ENCODE results near the gene RGS16.
A peak's percentile ranks its signal among the peaks of the same experiment; 100 is the strongest.

RGS16 gene

DNA sequence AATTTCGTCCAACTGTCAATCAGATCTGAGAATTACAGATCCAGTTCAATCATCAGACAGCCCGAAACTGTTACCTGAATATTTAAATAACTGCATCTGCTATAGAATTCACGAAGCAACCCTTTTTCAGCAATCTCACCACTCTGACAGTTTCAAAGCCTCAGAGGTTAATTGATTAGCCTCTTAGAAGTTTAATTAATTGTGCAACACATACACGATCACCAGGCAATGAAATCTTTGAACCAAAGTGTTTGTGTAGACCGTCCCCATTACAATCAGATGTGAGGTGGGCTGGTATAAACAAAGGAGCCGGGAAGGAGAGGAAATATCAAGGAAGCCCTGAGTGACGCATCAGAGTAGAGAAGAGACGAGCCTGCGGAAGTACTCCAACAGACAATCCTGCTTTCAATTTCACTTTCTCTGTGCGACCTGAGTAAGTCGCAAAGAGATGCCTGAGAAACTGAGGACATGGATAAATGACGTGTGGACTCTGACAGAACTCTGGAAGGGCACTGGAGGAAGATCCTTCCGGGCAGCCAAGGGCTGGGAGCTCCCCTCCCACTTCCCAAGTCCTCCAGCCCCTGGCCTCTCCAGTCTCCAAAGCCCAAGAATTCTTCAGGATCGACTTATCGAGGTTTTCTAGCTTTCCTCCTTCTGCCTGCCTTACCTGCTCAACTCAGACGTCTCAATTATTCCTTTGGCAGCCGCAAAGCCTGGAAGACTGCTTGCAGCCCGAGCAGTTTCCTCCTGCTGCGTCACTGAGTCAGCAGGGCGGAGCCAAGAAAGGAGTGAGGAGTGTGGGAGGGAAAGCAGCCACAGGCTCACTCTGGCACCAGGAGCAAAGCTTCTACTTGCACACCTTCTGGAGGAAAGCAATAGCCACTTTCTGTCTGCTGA lies 15.4 kb downstream of the RGS16 start, which contains the start of gene RNASEL:
TSS of gene RNASEL (minus strand) at position 757 of the 897 bp plus-strand sequence. CDS start 2,450 bp downstream, outside the sequence.
- Histone ChIP-seq H3K4me3 (ENCODE audit: low read length) (peak within 1 kb of the TSS; percentile 28), H3K4me2 (ENCODE audit: low read length) (peak within 1 kb of the TSS; percentile 14), H3K79me2 (ENCODE audit: control insufficient read depth, insufficient read depth, low read length) (no peaks in the 10 kb centered on the region), H3K18ac (ENCODE audit: low read length) (no peak within 1 kb of the TSS), H3K4ac (ENCODE audit: low read depth, low read length) (no peak within 1 kb of the TSS), H3K79me1 (ENCODE audit: low read length) (no peaks in the 10 kb centered on the region), H2AK5ac (ENCODE audit: low read length) (no peak within 1 kb of the TSS), H3K27me3 (ENCODE audit: insufficient read depth, low read length, poor library complexity) (no peaks in the 10 kb centered on the region), H2BK15ac (replicated peaks; ENCODE audit: low read depth) (no peak within 1 kb of the TSS), H3K9ac (ENCODE audit: low read length) (peak within 1 kb of the TSS; percentile 65), H2BK5ac (ENCODE audit: low read length) (no peak within 1 kb of the TSS), H3K4me1 (ENCODE audit: control insufficient read depth, low read depth, low read length) (no peaks in the 10 kb centered on the region), H4K5ac (ENCODE audit: low read length) (no peak within 1 kb of the TSS), H2BK120ac (ENCODE audit: low read depth, low read length) (no peak within 1 kb of the TSS), H4K8ac (ENCODE audit: low read depth, low read length) (no peak within 1 kb of the TSS), H3K23ac (ENCODE audit: low read length) (no peak within 1 kb of the TSS), H3K56ac (ENCODE audit: low read length) (peak within 1 kb of the TSS; percentile 83), H3K27ac (ENCODE audit: low read depth, low read length) (no peak within 1 kb of the TSS), H3K36me3 (ENCODE audit: control insufficient read depth, insufficient read depth, low read length) (no peaks in the 10 kb centered on the region)
- WGBS (ENCODE audit: extremely low coverage, insufficient coverage, low lambda C conversion rate), result no CpG with 5 or more reads among the region's 20 CpGs
- DNase-seq, result peak; percentile 85

DNA sequence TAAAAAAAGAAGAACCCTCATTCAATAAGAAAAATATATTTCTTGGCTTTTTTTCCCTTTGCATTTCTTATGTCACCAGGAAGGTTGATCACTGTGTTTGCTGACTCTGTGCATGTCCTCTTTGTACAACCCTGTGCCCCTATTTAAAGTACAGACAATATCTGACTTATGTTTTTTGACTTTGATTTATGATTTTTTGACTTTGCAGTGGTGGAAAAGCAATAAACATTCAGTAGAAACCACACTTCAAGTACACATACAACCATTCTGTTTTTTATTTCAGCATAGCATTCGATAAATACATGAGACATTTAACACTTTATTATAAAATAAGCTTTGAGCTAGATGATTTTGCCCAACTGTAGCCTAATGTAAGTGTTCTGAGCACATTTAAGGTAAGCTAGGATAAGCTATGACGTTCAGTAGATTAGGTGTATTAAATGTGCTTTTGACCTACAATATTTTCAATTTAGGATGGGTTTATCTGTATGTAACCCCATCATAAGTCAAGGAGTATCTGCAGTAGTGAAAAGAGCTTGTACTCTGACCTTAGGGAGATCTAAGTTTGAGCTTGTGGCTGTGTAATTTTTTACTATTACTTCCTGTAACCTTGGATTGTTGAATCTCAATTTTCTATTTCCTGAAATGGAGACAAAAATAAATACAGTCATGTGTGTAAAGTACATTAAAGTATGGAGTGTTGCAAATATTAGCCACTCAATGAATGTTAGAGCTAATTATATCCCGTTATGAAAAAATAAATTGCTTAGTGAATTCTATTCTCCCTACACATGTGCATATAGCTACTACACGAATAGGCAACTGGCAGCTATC lies 16.3 kb downstream of the RGS16 start:
- H3K79me2 ChIP-seq (ENCODE audit: control insufficient read depth, insufficient read depth, low read length), result no peaks in the 10 kb centered on the region
- WGBS (ENCODE audit: extremely low coverage, insufficient coverage, low lambda C conversion rate), result no CpG with 5 or more reads among the region's 4 CpGs

DNA sequence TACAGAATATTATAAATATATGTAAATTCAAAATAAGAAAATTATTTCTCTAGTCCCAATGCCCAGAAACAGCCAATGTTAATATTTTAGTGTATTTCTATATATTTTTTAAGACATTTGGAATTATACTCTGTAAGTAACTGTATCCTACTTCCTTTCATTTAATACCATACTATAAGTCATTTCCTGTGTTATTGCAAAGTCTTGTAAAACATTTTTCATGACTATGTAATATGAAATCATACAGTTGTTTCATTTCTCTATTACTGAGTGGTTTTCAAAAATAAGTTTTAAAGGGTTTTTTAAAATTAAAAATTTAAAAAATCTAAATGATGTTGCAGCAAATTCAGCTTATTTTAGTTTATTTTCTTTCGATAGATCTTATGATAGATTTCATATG lies 17.1 kb downstream of the RGS16 start:
- Histone ChIP-seq H2BK5ac (ENCODE audit: low read length) (no peak overlapping the region), H3K4me2 (ENCODE audit: low read length) (no peak overlapping the region), H2BK15ac (replicated peaks; ENCODE audit: low read depth) (no peak overlapping the region), H3K23ac (ENCODE audit: low read length) (no peak overlapping the region), H2BK120ac (ENCODE audit: low read depth, low read length) (no peak overlapping the region), H4K8ac (ENCODE audit: low read depth, low read length) (no peak overlapping the region), H3K27me3 (ENCODE audit: insufficient read depth, low read length, poor library complexity) (no peaks in the 10 kb centered on the region), H3K36me3 (ENCODE audit: control insufficient read depth, insufficient read depth, low read length) (no peaks in the 10 kb centered on the region), H3K9ac (ENCODE audit: low read length) (no peak overlapping the region), H3K4me1 (ENCODE audit: control insufficient read depth, low read depth, low read length) (no peaks in the 10 kb centered on the region), H2AK5ac (ENCODE audit: low read length) (no peak overlapping the region), H3K4me3 (ENCODE audit: low read length) (no peak overlapping the region), H4K5ac (ENCODE audit: low read length) (no peak overlapping the region), H3K79me2 (ENCODE audit: control insufficient read depth, insufficient read depth, low read length) (no peaks in the 10 kb centered on the region), H3K18ac (ENCODE audit: low read length) (no peak overlapping the region), H3K79me1 (ENCODE audit: low read length) (no peaks in the 10 kb centered on the region), H3K4ac (ENCODE audit: low read depth, low read length) (no peak overlapping the region), H3K56ac (ENCODE audit: low read length) (no peak overlapping the region), H3K27ac (ENCODE audit: low read depth, low read length) (no peak overlapping the region)
- WGBS (ENCODE audit: extremely low coverage, insufficient coverage, low lambda C conversion rate), result no CpG with 5 or more reads among the region's 1 CpG
- no peak for DNase-seq

More for the DNA sequence above, 16.3 kb downstream of the RGS16 start:
- Histone ChIP-seq H3K36me3 (ENCODE audit: control insufficient read depth, insufficient read depth, low read length) (no peaks in the 10 kb centered on the region), H2AK5ac (ENCODE audit: low read length) (no peak overlapping the region), H3K4me1 (ENCODE audit: control insufficient read depth, low read depth, low read length) (no peaks in the 10 kb centered on the region), H3K4ac (ENCODE audit: low read depth, low read length) (no peak overlapping the region), H3K79me1 (ENCODE audit: low read length) (no peaks in the 10 kb centered on the region), H3K18ac (ENCODE audit: low read length) (no peak overlapping the region), H2BK15ac (replicated peaks; ENCODE audit: low read depth) (no peak overlapping the region), H3K4me2 (ENCODE audit: low read length) (no peak overlapping the region), H3K27ac (ENCODE audit: low read depth, low read length) (no peak overlapping the region), H3K23ac (ENCODE audit: low read length) (no peak overlapping the region), H2BK120ac (ENCODE audit: low read depth, low read length) (no peak overlapping the region), H3K56ac (ENCODE audit: low read length) (no peak overlapping the region), H3K9ac (ENCODE audit: low read length) (no peak overlapping the region), H2BK5ac (ENCODE audit: low read length) (no peak overlapping the region), H3K4me3 (ENCODE audit: low read length) (no peak overlapping the region), H3K27me3 (ENCODE audit: insufficient read depth, low read length, poor library complexity) (no peaks in the 10 kb centered on the region), H4K5ac (ENCODE audit: low read length) (no peak overlapping the region), H4K8ac (ENCODE audit: low read depth, low read length) (no peak overlapping the region)
- DNase-seq, result no peak

DNA sequence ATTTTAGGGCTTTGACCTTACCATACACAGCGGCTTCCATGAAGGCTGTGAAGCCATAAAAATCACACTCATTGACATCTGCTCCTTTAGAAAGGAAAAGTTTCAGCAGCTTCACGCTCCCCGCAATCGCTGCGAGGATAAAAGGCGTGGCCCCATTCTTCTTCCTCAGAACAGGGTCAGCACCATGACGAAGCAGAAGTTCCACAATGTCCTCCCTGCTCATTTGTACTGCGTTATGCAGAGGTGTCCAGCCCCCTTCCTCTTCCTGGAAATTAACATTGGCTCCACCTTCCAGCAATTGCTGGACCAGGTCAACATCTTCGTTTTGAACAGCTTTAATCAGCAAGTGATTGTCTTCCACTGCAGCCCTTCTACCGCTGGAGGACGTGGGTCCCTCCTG lies 17.8 kb downstream of the RGS16 start:
- Histone ChIP-seq H3K79me2 (ENCODE audit: control insufficient read depth, insufficient read depth, low read length) (no peaks in the 10 kb centered on the region), H3K79me1 (ENCODE audit: low read length) (no peaks in the 10 kb centered on the region), H2BK120ac (ENCODE audit: low read depth, low read length) (no peak overlapping the region), H3K23ac (ENCODE audit: low read length) (no peak overlapping the region), H3K27me3 (ENCODE audit: insufficient read depth, low read length, poor library complexity) (no peaks in the 10 kb centered on the region), H3K36me3 (ENCODE audit: control insufficient read depth, insufficient read depth, low read length) (no peaks in the 10 kb centered on the region), H3K9ac (ENCODE audit: low read length) (no peak overlapping the region), H3K56ac (ENCODE audit: low read length) (no peak overlapping the region), H3K4me1 (ENCODE audit: control insufficient read depth, low read depth, low read length) (no peaks in the 10 kb centered on the region), H3K27ac (ENCODE audit: low read depth, low read length) (no peak overlapping the region), H3K4me3 (ENCODE audit: low read length) (no peak overlapping the region), H2BK15ac (replicated peaks; ENCODE audit: low read depth) (no peak overlapping the region), H3K18ac (ENCODE audit: low read length) (no peak overlapping the region), H4K5ac (ENCODE audit: low read length) (no peak overlapping the region), H2BK5ac (ENCODE audit: low read length) (no peak overlapping the region), H4K8ac (ENCODE audit: low read depth, low read length) (no peak overlapping the region), H2AK5ac (ENCODE audit: low read length) (no peak overlapping the region), H3K4me2 (ENCODE audit: low read length) (no peak overlapping the region), H3K4ac (ENCODE audit: low read depth, low read length) (no peak overlapping the region)
- no peak for DNase-seq
- no CpG with 5 or more reads among the region's 11 CpGs for WGBS (ENCODE audit: extremely low coverage, insufficient coverage, low lambda C conversion rate)

DNA sequence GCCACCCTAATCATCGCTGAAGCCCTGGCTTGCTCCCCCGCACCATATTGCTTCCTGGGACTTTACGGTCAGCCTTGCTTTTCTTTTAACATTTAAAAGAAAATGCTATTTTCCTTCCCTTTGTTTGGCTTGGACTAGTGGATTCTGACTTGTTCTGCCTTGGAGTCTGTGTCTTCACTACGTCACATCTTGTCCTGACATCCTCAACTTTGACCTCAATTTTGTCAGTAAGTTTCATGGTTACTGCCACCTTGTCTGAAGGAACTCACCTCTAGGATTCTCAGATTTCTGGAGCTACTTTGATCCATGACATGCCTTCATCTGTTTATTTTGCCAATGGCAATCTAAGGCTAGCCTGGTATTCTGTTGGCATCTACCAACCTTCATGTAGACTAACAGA lies 19.4 kb downstream of the RGS16 start:
- no peak overlapping the region for H3K27ac ChIP-seq (ENCODE audit: low read depth, low read length)
- WGBS (ENCODE audit: extremely low coverage, insufficient coverage, low lambda C conversion rate), result no CpG with 5 or more reads among the region's 4 CpGs
- no peak overlapping the region for H2AK5ac ChIP-seq (ENCODE audit: low read length)
- no peaks in the 10 kb centered on the region for H3K27me3 ChIP-seq (ENCODE audit: insufficient read depth, low read length, poor library complexity)
- H3K4me3 ChIP-seq (ENCODE audit: low read length), result no peak overlapping the region
- H3K4me1 ChIP-seq (ENCODE audit: control insufficient read depth, low read depth, low read length), result no peaks in the 10 kb centered on the region
- DNase-seq, result no peak
- H3K56ac ChIP-seq (ENCODE audit: low read length), result no peak overlapping the region
- H2BK15ac ChIP-seq (replicated peaks; ENCODE audit: low read depth), result no peak overlapping the region
- no peak overlapping the region for H3K4ac ChIP-seq (ENCODE audit: low read depth, low read length)
- H3K4me2 ChIP-seq (ENCODE audit: low read length), result no peak overlapping the region
- no peaks in the 10 kb centered on the region for H3K79me1 ChIP-seq (ENCODE audit: low read length)
- H2BK120ac ChIP-seq (ENCODE audit: low read depth, low read length), result no peak overlapping the region
- H3K23ac ChIP-seq (ENCODE audit: low read length), result no peak overlapping the region
- no peak overlapping the region for H3K9ac ChIP-seq (ENCODE audit: low read length)
- no peak overlapping the region for H2BK5ac ChIP-seq (ENCODE audit: low read length)
- H3K79me2 ChIP-seq (ENCODE audit: control insufficient read depth, insufficient read depth, low read length), result no peaks in the 10 kb centered on the region
- H4K5ac ChIP-seq (ENCODE audit: low read length), result no peak overlapping the region
- H3K18ac ChIP-seq (ENCODE audit: low read length), result no peak overlapping the region
- no peak overlapping the region for H4K8ac ChIP-seq (ENCODE audit: low read depth, low read length)
- H3K36me3 ChIP-seq (ENCODE audit: control insufficient read depth, insufficient read depth, low read length), result no peaks in the 10 kb centered on the region
